ENCODE data around the gene PRDM12.

Gene PRDM12

GRCh38 chr9:130689572-130689936, 25.2 kb downstream of the PRDM12 start:
- peaks cover 19 to 22% of the 10 kb centered on the region in 2 donors for H3K4me1 ChIP-seq (ENCODE audit: control insufficient read depth in 2 of 2, insufficient read depth in 2 of 2, low read length in 2 of 2)
- no peaks in the 10 kb centered on the region for H3K27me3 ChIP-seq (ENCODE audit: control insufficient read depth in 2 of 2, insufficient read depth in 2 of 2, low read length in 2 of 2)
- H3K4me3 ChIP-seq (ENCODE audit: low read length in 2 of 2), result peak overlapping the region; percentile 71 to 83
- H3K9ac ChIP-seq (ENCODE audit: low read depth in 1 of 2, low read length in 2 of 2), result peak overlapping the region; percentile 5 to 46
- H3K9me3 ChIP-seq (ENCODE audit: control insufficient read depth in 2 of 2, low read length in 2 of 2), result no peaks in the 10 kb centered on the region
- no peaks in the 10 kb centered on the region for H3K36me3 ChIP-seq (ENCODE audit: control insufficient read depth in 2 of 2, insufficient read depth in 2 of 2, low read length in 2 of 2)
- peak overlapping the region; percentile 66 to 83 for H3K27ac ChIP-seq (ENCODE audit: low read depth in 2 of 2, low read length in 2 of 2)

- Histone ChIP-seq H3K4me3 (ENCODE audit: low read length in 2 of 2) (peak overlapping the region; percentile 82 to 83), H3K9ac (ENCODE audit: low read depth in 1 of 2, low read length in 2 of 2) (peak overlapping the region; percentile 64 to 79), H3K9me3 (ENCODE audit: control insufficient read depth in 2 of 2, low read length in 2 of 2) (no peaks in the 10 kb centered on the region), H3K36me3 (ENCODE audit: control insufficient read depth in 2 of 2, insufficient read depth in 2 of 2, low read length in 2 of 2) (peaks cover under 1% of the 10 kb centered on the region in 2 donors), H3K4me1 (ENCODE audit: control insufficient read depth in 2 of 2, insufficient read depth in 2 of 2, low read length in 2 of 2) (peaks cover 23 to 28% of the 10 kb centered on the region in 2 donors), H3K27me3 (ENCODE audit: control insufficient read depth in 2 of 2, insufficient read depth in 2 of 2, low read length in 2 of 2) (no peaks in the 10 kb centered on the region), H3K27ac (ENCODE audit: low read depth in 2 of 2, low read length in 2 of 2) (peak overlapping the region; percentile 81 to 94)
These were observed 25.7 kb downstream of the PRDM12 start for GRCh38 chr9:130689937-130690700.

- Histone ChIP-seq H3K4me3 (ENCODE audit: low read length in 2 of 2) (no peak overlapping the region), H3K9ac (ENCODE audit: low read depth in 1 of 2, low read length in 2 of 2) (no peak overlapping the region), H3K27me3 (ENCODE audit: control insufficient read depth in 2 of 2, insufficient read depth in 2 of 2, low read length in 2 of 2) (no peaks in the 10 kb centered on the region), H3K36me3 (ENCODE audit: control insufficient read depth in 2 of 2, insufficient read depth in 2 of 2, low read length in 2 of 2) (peaks cover 14 to 18% of the 10 kb centered on the region in 2 donors), H3K4me1 (ENCODE audit: control insufficient read depth in 2 of 2, insufficient read depth in 2 of 2, low read length in 2 of 2) (peaks cover 24 to 30% of the 10 kb centered on the region in 2 donors), H3K9me3 (ENCODE audit: control insufficient read depth in 2 of 2, low read length in 2 of 2) (no peaks in the 10 kb centered on the region), H3K27ac (ENCODE audit: low read depth in 2 of 2, low read length in 2 of 2) (no peak overlapping the region)
These were observed 27.9 kb downstream of the PRDM12 start for GRCh38 chr9:130692321-130692720.

- peaks cover 24 to 30% of the 10 kb centered on the region in 2 donors for H3K4me1 ChIP-seq (ENCODE audit: control insufficient read depth in 2 of 2, insufficient read depth in 2 of 2, low read length in 2 of 2)
- H3K27ac ChIP-seq (ENCODE audit: low read depth in 2 of 2, low read length in 2 of 2), result peak overlapping the region in 1 of 2 donors; percentile 18
- H3K9ac ChIP-seq (ENCODE audit: low read depth in 1 of 2, low read length in 2 of 2), result peak overlapping the region; percentile 52 to 73
These were observed 28.7 kb downstream of the PRDM12 start for GRCh38 chr9:130693101-130693425.

GRCh38 chr9:130693426-130694191, 29.2 kb downstream of the PRDM12 start, which contains the start of gene EXOSC2:
EXOSC2 (plus strand) TSS chr9:130693780; CDS start chr9:130693792, 12 bp downstream.
- peaks cover 25 to 28% of the 10 kb centered on the region in 2 donors for H3K36me3 ChIP-seq (ENCODE audit: control insufficient read depth in 2 of 2, insufficient read depth in 2 of 2, low read length in 2 of 2)

More at GRCh38 chr9:130693101-130693425, 28.7 kb downstream of the PRDM12 start:
- Histone ChIP-seq H3K36me3 (ENCODE audit: control insufficient read depth in 2 of 2, insufficient read depth in 2 of 2, low read length in 2 of 2) (peaks cover 20 to 23% of the 10 kb centered on the region in 2 donors), H3K4me3 (ENCODE audit: low read length in 2 of 2) (peak overlapping the region; percentile 66 to 99), H3K9me3 (ENCODE audit: control insufficient read depth in 2 of 2, low read length in 2 of 2) (no peaks in the 10 kb centered on the region), H3K27me3 (ENCODE audit: control insufficient read depth in 2 of 2, insufficient read depth in 2 of 2, low read length in 2 of 2) (no peaks in the 10 kb centered on the region)

GRCh38 chr9:130694205-130694604, 29.8 kb downstream of the PRDM12 start:
- H3K27ac ChIP-seq (ENCODE audit: low read depth in 2 of 2, low read length in 2 of 2), result peak overlapping the region in 1 of 2 donors; percentile 52
- H3K4me1 ChIP-seq (ENCODE audit: control insufficient read depth in 2 of 2, insufficient read depth in 2 of 2, low read length in 2 of 2), result peaks cover 21 to 28% of the 10 kb centered on the region in 2 donors
- peak overlapping the region; percentile 99 to 100 for H3K4me3 ChIP-seq (ENCODE audit: low read length in 2 of 2)
- H3K36me3 ChIP-seq (ENCODE audit: control insufficient read depth in 2 of 2, insufficient read depth in 2 of 2, low read length in 2 of 2), result peaks cover 26 to 34% of the 10 kb centered on the region in 2 donors
- H3K9me3 ChIP-seq (ENCODE audit: control insufficient read depth in 2 of 2, low read length in 2 of 2), result no peaks in the 10 kb centered on the region
- H3K27me3 ChIP-seq (ENCODE audit: control insufficient read depth in 2 of 2, insufficient read depth in 2 of 2, low read length in 2 of 2), result no peaks in the 10 kb centered on the region
- H3K9ac ChIP-seq (ENCODE audit: low read depth in 1 of 2, low read length in 2 of 2), result peak overlapping the region; percentile 85 to 94

More at GRCh38 chr9:130693426-130694191, 29.2 kb downstream of the PRDM12 start, which contains the start of gene EXOSC2:
- H3K27ac ChIP-seq (ENCODE audit: low read depth in 2 of 2, low read length in 2 of 2), result peak within 1 kb of the TSS; percentile 18 to 52
- H3K9me3 ChIP-seq (ENCODE audit: control insufficient read depth in 2 of 2, low read length in 2 of 2), result no peaks in the 10 kb centered on the region
- peak within 1 kb of the TSS; percentile 99 to 100 for H3K4me3 ChIP-seq (ENCODE audit: low read length in 2 of 2)
- H3K9ac ChIP-seq (ENCODE audit: low read depth in 1 of 2, low read length in 2 of 2), result peak within 1 kb of the TSS; percentile 85 to 94
- peaks cover 24 to 30% of the 10 kb centered on the region in 2 donors for H3K4me1 ChIP-seq (ENCODE audit: control insufficient read depth in 2 of 2, insufficient read depth in 2 of 2, low read length in 2 of 2)
- H3K27me3 ChIP-seq (ENCODE audit: control insufficient read depth in 2 of 2, insufficient read depth in 2 of 2, low read length in 2 of 2), result no peaks in the 10 kb centered on the region

- peaks cover 30 to 48% of the 10 kb centered on the region in 2 donors for H3K36me3 ChIP-seq (ENCODE audit: control insufficient read depth in 2 of 2, insufficient read depth in 2 of 2, low read length in 2 of 2)
These were observed 31.8 kb downstream of the PRDM12 start for GRCh38 chr9:130696139-130696650.

GRCh38 chr9:130696996-130697395, 32.6 kb downstream of the PRDM12 start:
- H3K27ac ChIP-seq (ENCODE audit: low read depth in 2 of 2, low read length in 2 of 2), result no peak overlapping the region
- peaks cover 31 to 56% of the 10 kb centered on the region in 2 donors for H3K36me3 ChIP-seq (ENCODE audit: control insufficient read depth in 2 of 2, insufficient read depth in 2 of 2, low read length in 2 of 2)
- H3K4me3 ChIP-seq (ENCODE audit: low read length in 2 of 2), result no peak overlapping the region
- H3K27me3 ChIP-seq (ENCODE audit: control insufficient read depth in 2 of 2, insufficient read depth in 2 of 2, low read length in 2 of 2), result no peaks in the 10 kb centered on the region
- no peaks in the 10 kb centered on the region for H3K9me3 ChIP-seq (ENCODE audit: control insufficient read depth in 2 of 2, low read length in 2 of 2)
- H3K9ac ChIP-seq (ENCODE audit: low read depth in 1 of 2, low read length in 2 of 2), result no peak overlapping the region
- H3K4me1 ChIP-seq (ENCODE audit: control insufficient read depth in 2 of 2, insufficient read depth in 2 of 2, low read length in 2 of 2), result peaks cover 12 to 28% of the 10 kb centered on the region in 2 donors

More at GRCh38 chr9:130696139-130696650, 31.8 kb downstream of the PRDM12 start:
- no peaks in the 10 kb centered on the region for H3K9me3 ChIP-seq (ENCODE audit: control insufficient read depth in 2 of 2, low read length in 2 of 2)
- H3K4me1 ChIP-seq (ENCODE audit: control insufficient read depth in 2 of 2, insufficient read depth in 2 of 2, low read length in 2 of 2), result peaks cover 12 to 22% of the 10 kb centered on the region in 2 donors
- H3K27me3 ChIP-seq (ENCODE audit: control insufficient read depth in 2 of 2, insufficient read depth in 2 of 2, low read length in 2 of 2), result no peaks in the 10 kb centered on the region
- no peak overlapping the region for H3K9ac ChIP-seq (ENCODE audit: low read depth in 1 of 2, low read length in 2 of 2)
- H3K4me3 ChIP-seq (ENCODE audit: low read length in 2 of 2), result no peak overlapping the region
- H3K27ac ChIP-seq (ENCODE audit: low read depth in 2 of 2, low read length in 2 of 2), result no peak overlapping the region

- Histone ChIP-seq H3K4me1 (ENCODE audit: control insufficient read depth in 2 of 2, insufficient read depth in 2 of 2, low read length in 2 of 2) (peaks cover 12 to 24% of the 10 kb centered on the region in 2 donors), H3K27me3 (ENCODE audit: control insufficient read depth in 2 of 2, insufficient read depth in 2 of 2, low read length in 2 of 2) (no peaks in the 10 kb centered on the region), H3K36me3 (ENCODE audit: control insufficient read depth in 2 of 2, insufficient read depth in 2 of 2, low read length in 2 of 2) (peaks cover 43 to 68% of the 10 kb centered on the region in 2 donors), H3K4me3 (ENCODE audit: low read length in 2 of 2) (no peak overlapping the region), H3K9me3 (ENCODE audit: control insufficient read depth in 2 of 2, low read length in 2 of 2) (no peaks in the 10 kb centered on the region), H3K9ac (ENCODE audit: low read depth in 1 of 2, low read length in 2 of 2) (no peak overlapping the region), H3K27ac (ENCODE audit: low read depth in 2 of 2, low read length in 2 of 2) (no peak overlapping the region)
These were observed 34.1 kb downstream of the PRDM12 start for GRCh38 chr9:130698514-130698913.
